Measurements from ENCODE around the gene UBTF.

GRCh38 chr17:44207743-44208142 lies 11.7 kb downstream of the UBTF start:
- TF ChIP-seq CTCF (IDR thresholded peaks at IDR 0.05; ENCODE audit: low read depth, low read length, poor library complexity, severe bottlenecking) = no peak
- no peak for TF ChIP-seq EZH2phosphoT487 (IDR thresholded peaks at IDR 0.05; ENCODE audit: borderline replicate concordance, low read length)
